Measurements from ENCODE around the gene EPS8.

GRCh38 chr12:15818418-15818817 is 29.2 kb upstream of the EPS8 start:
- TF ChIP-seq, protein P1, sequence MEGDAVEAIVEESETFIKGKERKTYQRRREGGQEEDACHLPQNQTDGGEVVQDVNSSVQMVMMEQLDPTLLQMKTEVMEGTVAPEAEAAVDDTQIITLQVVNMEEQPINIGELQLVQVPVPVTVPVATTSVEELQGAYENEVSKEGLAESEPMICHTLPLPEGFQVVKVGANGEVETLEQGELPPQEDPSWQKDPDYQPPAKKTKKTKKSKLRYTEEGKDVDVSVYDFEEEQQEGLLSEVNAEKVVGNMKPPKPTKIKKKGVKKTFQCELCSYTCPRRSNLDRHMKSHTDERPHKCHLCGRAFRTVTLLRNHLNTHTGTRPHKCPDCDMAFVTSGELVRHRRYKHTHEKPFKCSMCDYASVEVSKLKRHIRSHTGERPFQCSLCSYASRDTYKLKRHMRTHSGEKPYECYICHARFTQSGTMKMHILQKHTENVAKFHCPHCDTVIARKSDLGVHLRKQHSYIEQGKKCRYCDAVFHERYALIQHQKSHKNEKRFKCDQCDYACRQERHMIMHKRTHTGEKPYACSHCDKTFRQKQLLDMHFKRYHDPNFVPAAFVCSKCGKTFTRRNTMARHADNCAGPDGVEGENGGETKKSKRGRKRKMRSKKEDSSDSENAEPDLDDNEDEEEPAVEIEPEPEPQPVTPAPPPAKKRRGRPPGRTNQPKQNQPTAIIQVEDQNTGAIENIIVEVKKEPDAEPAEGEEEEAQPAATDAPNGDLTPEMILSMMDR (IDR thresholded peaks at IDR 0.05), result no peak
- TF ChIP-seq, protein P2, sequence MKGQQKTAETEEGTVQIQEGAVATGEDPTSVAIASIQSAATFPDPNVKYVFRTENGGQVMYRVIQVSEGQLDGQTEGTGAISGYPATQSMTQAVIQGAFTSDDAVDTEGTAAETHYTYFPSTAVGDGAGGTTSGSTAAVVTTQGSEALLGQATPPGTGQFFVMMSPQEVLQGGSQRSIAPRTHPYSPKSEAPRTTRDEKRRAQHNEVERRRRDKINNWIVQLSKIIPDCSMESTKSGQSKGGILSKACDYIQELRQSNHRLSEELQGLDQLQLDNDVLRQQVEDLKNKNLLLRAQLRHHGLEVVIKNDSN (CRISPR knock-in tag; IDR thresholded peaks at IDR 0.05), result no peak
- TF ChIP-seq HMGXB4 (CRISPR knock-in tag; IDR thresholded peaks at IDR 0.05) (no peak), TCF7 (CRISPR knock-in tag; IDR thresholded peaks at IDR 0.05; ENCODE audit: low read depth) (no peak), NFATC4 (CRISPR knock-in tag; IDR thresholded peaks at IDR 0.05) (no peak), ATF3 (CRISPR knock-in tag; conservative IDR thresholded peaks at IDR 0.05) (no peak), NFYB (CRISPR knock-in tag; conservative IDR thresholded peaks at IDR 0.05; ENCODE audit: low read depth) (no peak), ZNF121 (CRISPR knock-in tag; IDR thresholded peaks at IDR 0.05) (no peak), SMAD3 (CRISPR knock-in tag; IDR thresholded peaks at IDR 0.05; ENCODE audit: borderline replicate concordance) (no peak), ZBTB21 (CRISPR knock-in tag; IDR thresholded peaks at IDR 0.05; ENCODE audit: borderline replicate concordance) (no peak), CBFB (CRISPR knock-in tag; IDR thresholded peaks at IDR 0.05; ENCODE audit: low read depth) (no peak)
- TF ChIP-seq, protein P3, sequence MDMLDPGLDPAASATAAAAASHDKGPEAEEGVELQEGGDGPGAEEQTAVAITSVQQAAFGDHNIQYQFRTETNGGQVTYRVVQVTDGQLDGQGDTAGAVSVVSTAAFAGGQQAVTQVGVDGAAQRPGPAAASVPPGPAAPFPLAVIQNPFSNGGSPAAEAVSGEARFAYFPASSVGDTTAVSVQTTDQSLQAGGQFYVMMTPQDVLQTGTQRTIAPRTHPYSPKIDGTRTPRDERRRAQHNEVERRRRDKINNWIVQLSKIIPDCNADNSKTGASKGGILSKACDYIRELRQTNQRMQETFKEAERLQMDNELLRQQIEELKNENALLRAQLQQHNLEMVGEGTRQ (CRISPR knock-in tag; IDR thresholded peaks at IDR 0.05), result no peak
- TF ChIP-seq, protein P4, sequence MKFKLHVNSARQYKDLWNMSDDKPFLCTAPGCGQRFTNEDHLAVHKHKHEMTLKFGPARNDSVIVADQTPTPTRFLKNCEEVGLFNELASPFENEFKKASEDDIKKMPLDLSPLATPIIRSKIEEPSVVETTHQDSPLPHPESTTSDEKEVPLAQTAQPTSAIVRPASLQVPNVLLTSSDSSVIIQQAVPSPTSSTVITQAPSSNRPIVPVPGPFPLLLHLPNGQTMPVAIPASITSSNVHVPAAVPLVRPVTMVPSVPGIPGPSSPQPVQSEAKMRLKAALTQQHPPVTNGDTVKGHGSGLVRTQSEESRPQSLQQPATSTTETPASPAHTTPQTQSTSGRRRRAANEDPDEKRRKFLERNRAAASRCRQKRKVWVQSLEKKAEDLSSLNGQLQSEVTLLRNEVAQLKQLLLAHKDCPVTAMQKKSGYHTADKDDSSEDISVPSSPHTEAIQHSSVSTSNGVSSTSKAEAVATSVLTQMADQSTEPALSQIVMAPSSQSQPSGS (CRISPR knock-in tag; IDR thresholded peaks at IDR 0.05; ENCODE audit: borderline replicate concordance, low read depth), result no peak
